EL (cell line): ENCODE measurements around the gene VTN.
A peak's percentile ranks its signal among the peaks of the same experiment; 100 is the strongest.

Experiments
- DNase-seq: peaks from one replicate; pipeline ENCODE4 v3.0.0-alpha.2; 2016

The VTN gene, protein sequence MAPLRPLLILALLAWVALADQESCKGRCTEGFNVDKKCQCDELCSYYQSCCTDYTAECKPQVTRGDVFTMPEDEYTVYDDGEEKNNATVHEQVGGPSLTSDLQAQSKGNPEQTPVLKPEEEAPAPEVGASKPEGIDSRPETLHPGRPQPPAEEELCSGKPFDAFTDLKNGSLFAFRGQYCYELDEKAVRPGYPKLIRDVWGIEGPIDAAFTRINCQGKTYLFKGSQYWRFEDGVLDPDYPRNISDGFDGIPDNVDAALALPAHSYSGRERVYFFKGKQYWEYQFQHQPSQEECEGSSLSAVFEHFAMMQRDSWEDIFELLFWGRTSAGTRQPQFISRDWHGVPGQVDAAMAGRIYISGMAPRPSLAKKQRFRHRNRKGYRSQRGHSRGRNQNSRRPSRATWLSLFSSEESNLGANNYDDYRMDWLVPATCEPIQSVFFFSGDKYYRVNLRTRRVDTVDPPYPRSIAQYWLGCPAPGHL

DNA sequence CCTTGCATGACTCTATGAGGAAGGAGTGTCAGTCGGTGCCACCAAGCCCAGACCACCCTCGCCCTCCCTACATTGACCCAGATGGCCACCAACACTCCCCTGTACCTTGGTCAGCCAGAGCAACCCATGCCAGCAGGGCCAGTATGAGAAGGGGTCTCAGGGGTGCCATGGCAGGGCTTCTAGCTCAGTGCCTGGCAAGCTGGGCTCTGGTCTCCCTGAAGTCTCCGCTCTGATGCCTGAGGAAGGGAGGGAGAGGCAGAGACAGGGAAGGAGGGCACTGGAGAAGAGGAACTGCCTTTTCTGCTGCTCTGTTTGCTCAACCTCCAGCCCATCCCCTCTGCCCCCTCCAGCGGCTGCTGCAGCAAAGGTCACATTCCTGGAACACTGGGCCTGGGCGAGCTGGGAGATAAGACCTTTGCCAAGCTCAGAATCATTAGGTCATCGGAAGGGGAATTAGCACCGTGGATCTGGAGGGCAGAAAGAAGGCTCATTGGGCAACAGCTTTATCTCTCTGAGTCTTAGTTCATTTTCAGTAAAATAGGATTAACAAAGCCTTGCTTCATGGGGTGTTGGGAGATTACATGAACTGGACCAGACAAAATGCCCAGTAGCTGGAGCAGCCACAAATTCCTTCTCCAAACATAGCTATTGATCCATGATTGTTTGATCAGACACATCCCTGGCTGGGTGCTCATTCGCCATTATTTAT, at the start of gene VTN:
TSS of gene VTN (minus strand) at position 273 of the 709 bp plus-strand sequence. CDS start at position 169, 104 bp downstream.
- peak; percentile 77 for DNase-seq

DNA sequence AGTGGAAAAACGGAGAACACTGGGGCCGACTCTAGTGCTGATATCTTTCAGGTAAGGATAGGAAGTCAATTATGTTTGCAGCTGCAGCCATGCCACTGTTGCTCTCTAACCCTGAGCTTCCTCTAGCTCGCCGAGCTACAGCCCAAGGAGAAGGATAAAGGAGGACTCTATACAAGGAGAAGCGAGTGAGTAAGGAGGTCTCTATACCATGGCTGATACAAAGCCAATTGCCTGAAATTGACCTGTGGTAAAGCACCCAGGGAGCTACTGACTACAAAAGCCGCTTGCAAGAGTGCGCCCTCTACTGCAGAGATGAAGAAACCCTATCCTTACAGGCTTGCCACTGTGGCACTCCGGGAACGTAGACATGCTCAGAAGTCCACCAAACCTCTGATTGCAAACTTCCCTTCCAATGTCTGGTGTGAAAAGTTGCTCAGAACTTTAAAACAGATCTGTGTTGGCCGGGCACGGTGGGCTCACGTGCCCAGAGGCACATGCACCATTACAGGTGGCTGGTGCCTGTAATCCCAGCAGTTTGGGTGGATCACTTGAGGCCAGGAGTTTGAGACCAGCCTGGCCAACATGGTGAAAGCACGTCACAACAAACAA, 46.7 kb upstream of the VTN start:
- peak; percentile 71 for DNase-seq

- DNase-seq, result no peak
Observed at GRCh38 chr17:28415886-28416285, 45.8 kb upstream of the VTN start.

GRCh38 chr17:28413804-28414203, 43.7 kb upstream of the VTN start:
- DNase-seq, result no peak

DNA sequence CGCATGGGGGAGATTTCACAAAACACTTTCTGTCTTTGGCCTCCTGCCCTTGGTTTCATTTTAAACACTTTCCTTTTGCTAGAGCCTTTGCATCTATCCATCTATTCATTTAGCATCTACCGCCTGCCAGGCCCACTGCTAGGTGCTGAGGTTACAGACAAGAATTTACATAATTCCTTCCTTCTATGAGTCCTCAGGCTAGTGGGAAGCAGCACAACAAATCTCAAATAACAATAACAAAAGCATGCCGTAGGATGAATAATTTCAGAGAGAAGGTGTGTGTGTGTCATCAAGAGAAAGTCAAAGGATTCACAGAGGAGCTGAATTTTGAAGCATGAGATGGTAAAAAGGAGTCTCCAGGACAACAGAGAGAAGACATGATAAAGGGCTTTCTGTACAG, 42.0 kb upstream of the VTN start:
- DNase-seq, result no peak

DNA sequence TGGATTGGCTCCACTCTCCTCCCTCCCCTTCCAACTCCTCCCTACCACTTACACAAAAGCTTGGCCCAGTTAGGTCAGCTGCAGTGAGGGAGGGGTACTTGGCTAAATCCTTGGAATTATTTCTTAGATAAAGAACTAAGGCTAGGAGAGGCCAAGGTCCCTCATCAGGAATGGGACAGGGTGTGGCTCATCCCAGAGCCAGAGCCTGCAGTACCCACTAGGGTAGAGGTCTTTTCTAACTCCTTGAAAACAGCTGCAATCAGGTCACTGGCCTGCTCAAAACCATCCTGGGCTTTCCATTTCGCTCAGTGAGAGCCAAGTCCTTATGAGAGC, 37.8 kb upstream of the VTN start:
- no peak for DNase-seq

- no peak for DNase-seq
Observed at GRCh38 chr17:28407130-28407973, 37.2 kb upstream of the VTN start.

DNA sequence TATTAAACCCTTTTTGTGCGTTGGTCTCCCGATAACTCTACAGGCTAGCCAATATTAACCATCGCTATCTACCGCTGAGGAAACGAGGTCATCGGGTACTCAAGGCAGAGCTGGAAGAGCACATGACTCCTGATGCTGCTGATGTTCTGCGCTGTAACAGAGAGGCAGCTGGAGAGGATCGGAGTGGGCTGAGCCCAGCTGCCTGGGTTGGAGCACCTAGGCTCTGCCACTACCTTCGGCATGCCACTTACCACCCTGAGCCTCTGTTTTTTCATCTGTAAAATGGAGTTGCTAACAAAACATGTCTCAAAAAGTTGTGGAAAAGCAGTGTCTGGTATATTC, 36.3 kb upstream of the VTN start:
- DNase-seq, result no peak

GRCh38 chr17:28405632-28406472, 35.7 kb upstream of the VTN start, which contains the start of gene SLC46A1:
Gene SLC46A1, minus strand, starts transcription at chr17:28406212. Its CDS starts 98 bp downstream, at chr17:28406114.
- DNase-seq, result peak; percentile 50

- DNase-seq, result no peak
Observed at GRCh38 chr17:28404812-28405570, 34.9 kb upstream of the VTN start.

GRCh38 chr17:28404461-28404811, 34.3 kb upstream of the VTN start:
- no peak for DNase-seq

GRCh38 chr17:28404007-28404406, 33.9 kb upstream of the VTN start:
- no peak for DNase-seq

- DNase-seq, result no peak
Observed at GRCh38 chr17:28402844-28403243, 32.7 kb upstream of the VTN start.

GRCh38 chr17:28402224-28402630, 32.1 kb upstream of the VTN start:
- DNase-seq, result no peak

DNA sequence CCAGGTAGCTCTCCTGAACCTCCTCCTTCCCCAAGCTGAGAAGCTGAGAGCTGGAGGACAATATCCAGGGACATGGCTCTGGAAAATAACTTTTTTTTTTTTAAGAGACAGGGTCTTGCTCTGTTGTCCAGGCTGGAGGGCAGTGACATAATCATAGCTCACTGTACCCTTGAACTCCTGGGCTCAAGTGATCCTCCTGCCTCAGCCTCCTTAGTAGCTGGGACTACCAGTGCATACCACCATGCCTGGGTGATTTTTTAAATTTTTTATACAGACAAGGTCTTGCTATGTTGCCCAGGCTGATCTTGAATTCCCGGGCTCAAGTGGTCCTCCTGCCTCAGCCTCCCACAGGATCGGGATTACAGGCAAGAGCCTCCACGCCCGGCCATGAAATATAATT, 29.7 kb upstream of the VTN start:
- no peak for DNase-seq

DNA sequence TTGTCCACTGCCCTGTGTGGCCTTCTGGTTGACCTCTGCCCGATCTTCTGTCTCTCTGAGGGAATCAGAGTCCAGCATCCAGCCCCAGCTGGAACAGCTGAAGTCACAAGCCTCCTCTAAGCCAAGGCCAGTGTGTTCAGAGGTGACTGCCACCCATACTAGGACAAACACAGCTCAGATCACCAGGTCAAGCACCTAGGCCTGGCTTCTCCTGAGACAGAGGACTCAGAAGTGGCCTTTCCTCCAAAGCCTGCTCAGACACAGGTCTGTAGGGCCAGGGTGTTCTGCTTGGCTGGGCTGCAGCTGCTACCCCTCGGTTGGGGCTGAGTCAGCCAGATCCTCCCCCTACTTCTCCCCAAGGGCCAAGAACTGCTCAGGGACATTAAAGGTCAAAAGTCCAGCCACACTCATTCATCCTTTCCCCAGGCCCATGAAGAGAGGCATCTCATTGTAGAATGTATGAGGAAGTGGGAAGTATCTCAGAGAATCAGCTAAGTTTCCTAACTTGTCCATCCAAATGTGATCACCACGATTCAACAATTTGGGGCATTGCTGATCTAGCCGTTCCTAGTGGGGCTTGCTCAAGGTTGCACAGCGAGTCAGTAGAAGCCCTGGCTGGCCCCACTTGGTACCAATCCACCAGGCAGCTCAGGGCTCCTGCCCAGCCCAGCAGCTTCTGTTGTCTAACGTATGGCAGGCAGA, 28.3 kb upstream of the VTN start:
- peak; percentile 60 for DNase-seq

DNA sequence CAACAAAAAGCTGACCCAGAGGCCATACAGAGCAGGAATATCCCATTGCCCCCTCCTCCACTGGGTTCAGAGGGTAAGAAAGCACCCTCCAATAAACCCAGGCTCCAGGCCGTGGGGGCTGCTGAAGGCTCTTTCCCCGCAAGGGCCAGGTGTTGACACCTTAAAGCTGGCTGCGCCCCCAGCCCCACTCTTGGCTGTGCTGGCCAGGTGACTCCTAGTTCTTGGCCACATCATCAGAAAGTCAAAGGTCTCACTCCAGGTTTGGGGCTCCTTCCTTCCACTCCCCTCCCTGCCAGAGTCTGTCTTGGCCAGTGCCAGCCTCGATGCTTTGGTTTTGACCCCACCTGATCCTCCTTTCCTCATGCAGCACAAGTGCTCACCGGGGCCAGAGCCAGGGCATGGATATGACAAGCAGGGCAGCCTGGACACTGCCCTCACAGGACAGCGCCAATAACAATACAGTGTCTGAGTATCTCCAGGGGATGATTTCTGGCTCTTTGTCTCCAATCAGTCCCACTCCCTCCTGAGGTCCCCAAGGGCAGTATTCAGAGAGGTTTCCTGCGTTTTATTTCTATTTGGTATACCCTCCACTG, 27.7 kb upstream of the VTN start:
- DNase-seq, result no peak

DNA sequence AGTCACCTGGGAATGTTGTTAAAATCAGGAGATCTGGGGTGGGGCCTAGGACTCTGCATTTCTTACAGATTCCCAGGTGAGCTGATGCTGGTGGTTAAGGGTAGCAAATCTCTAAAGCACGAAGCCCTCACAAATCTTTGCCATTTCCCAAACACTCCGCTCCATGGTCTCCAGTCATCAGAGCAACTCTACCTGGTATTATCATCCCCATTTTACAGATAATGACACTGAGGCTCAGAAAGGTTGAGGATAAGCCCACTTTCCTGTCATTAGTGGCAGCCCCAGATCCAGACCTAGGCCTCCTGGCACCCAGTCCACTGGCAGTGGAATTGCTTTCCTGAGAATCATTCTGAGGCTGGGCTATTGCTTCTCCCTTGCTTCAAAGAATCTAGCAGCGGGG, 27.2 kb upstream of the VTN start:
- no peak for DNase-seq

GRCh38 chr17:28396635-28397239, 26.6 kb upstream of the VTN start:
- no peak for DNase-seq

DNA sequence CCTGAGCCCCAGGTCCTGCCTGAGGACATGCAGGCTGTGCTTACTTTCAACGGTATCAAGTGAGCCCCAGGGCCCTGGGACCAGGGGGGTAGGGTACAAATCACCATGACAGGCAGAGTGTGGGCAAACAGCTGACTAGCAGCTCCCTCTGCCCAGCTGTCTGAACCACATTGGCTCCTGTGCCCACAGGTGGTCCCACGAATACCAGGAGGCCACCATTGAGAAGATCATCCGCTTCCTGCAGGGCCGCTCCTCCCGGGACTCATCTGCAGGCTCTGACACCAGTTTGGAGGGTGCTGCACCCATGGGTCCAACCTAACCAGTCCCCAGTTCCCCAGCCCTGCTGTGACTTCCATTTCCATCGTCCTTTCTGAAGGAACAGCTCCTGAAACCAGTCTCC, 25.9 kb upstream of the VTN start:
- no peak for DNase-seq
